Measurements from ENCODE around the gene KIR3DL3. TPM values are rescaled to one million over a fixed set of nuclear protein-coding genes. Genes with fewer than 3 reads are reported as not detected.

KIR3DL3 gene
- total RNA-seq: not detected in 2 replicates

DNA sequence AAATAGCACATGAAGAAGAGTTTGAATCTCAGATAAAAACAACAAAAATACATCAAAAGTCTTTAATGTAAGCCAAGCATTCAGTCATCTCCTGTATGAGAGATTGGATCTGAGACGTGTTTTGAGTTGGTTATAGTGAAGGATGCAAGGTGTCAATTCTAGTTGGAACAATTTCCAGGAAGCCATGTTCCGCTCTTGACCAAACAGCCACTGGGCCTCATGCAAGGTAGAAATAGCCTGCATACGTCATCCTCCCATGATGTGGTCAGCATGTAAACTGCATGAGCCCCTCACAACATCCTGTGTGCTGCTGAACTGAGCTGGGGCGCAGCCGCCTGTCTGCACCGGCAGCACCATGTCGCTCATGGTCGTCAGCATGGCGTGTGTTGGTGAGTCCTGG lies at the start of gene KIR3DL3:
Gene KIR3DL3, plus strand, starts transcription at position 301 of the 400 bp plus-strand sequence. Its CDS starts 55 bp downstream, at position 356.

DNA sequence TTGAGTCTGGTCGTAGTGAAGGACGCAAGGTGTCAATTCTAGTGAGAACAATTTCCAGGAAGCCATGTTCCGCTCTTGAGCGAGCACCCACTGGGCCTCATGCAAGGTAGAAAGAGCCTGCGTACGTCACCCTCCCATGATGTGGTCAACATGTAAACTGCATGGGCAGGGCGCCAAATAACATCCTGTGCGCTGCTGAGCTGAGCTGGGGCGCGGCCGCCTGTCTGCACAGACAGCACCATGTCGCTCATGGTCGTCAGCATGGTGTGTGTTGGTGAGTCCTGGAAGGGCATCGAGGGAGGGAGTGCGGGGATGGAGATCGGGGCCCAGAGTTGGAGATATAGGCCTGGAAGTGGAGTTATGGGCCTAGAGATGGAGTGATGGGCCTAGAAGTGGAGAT lies 14.1 kb downstream of the KIR3DL3 start, which contains the start of gene KIR2DL3:
Gene KIR2DL3, plus strand, starts transcription at position 208 of the 400 bp plus-strand sequence. Its CDS starts 33 bp downstream, at position 241.

DNA sequence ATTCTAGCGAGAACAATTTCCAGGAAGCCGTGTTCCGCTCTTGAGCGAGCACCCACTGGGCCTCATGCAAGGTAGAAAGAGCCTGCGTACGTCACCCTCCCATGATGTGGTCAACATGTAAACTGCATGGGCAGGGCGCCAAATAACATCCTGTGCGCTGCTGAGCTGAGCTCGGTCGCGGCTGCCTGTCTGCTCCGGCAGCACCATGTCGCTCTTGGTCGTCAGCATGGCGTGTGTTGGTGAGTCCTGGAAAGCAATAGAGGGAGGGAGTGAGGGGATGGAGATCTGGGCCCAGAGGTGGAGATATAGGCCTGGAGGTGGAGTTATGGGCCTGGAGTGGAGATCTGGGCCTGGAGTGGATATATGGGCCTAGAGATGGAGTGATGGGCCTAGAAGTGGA lies 45.4 kb downstream of the KIR3DL3 start, which contains the start of gene KIR2DL1:
Gene KIR2DL1, plus strand, starts transcription at position 148 of the 400 bp plus-strand sequence. Its CDS starts 58 bp downstream, at position 206.

Other genes starting within 250 kb of the KIR3DL3 start
- gene LAIR2, start 221.6 kb upstream of the KIR3DL3 start, total RNA-seq: not detected in 2 replicates
- gene LILRA2, start 150.7 kb upstream of the KIR3DL3 start, total RNA-seq: not detected in 2 replicates
- not detected in 2 replicates for gene LILRA1, start 130.8 kb upstream of the KIR3DL3 start, total RNA-seq
- not detected in 2 replicates for gene LILRB1, start 94.0 kb upstream of the KIR3DL3 start, total RNA-seq
- gene LILRB4, start 61.5 kb upstream of the KIR3DL3 start, total RNA-seq: not detected in 2 replicates
- not detected in 2 replicates for gene KIR2DL3, start 14.1 kb downstream of the KIR3DL3 start, total RNA-seq
- not detected in 2 replicates for gene KIR2DL1, start 45.4 kb downstream of the KIR3DL3 start, total RNA-seq
- not detected in 2 replicates for gene KIR2DL4, start 79.2 kb downstream of the KIR3DL3 start, total RNA-seq
- gene KIR3DL1, start 92.0 kb downstream of the KIR3DL3 start, total RNA-seq: not detected in 2 replicates
- gene KIR2DS4, start 108.2 kb downstream of the KIR3DL3 start, total RNA-seq: not detected in 2 replicates
- gene KIR3DL2, start 126.0 kb downstream of the KIR3DL3 start, total RNA-seq: not detected in 2 replicates
- not detected in 2 replicates for gene FCAR, start 149.8 kb downstream of the KIR3DL3 start, total RNA-seq
- gene NCR1, start 181.7 kb downstream of the KIR3DL3 start, total RNA-seq: not detected in 2 replicates
- not detected in 2 replicates for gene NLRP7, start 223.1 kb downstream of the KIR3DL3 start, total RNA-seq
- not detected in 2 replicates for gene NLRP2, start 241.9 kb downstream of the KIR3DL3 start, total RNA-seq

Measured in cardiac atrium fibroblast (primary cell).